Activated effector memory CD4-positive, alpha-beta T cell treated with anti-CD3 and anti-CD28 coated beads, Interleukin-2, amount 50 U/mL, for 16 hours (primary cell): ENCODE measurements around the gene CFAP46.
"Not testable (repeated sequence)": the region's sequence is repeated elsewhere in the genome, so short reads cannot be mapped to it uniquely, and the experiment has no call there.

Source experiments
- DNase-seq: peaks from one replicate; pipeline ENCODE4 v3.0.0-alpha.2; 2020

Gene CFAP46

GRCh38 chr10:132803416-132804210 lies 138.8 kb downstream of the CFAP46 start:
- DNase-seq: no peak

- DNase-seq: no peak
These were observed 139.6 kb downstream of the CFAP46 start for GRCh38 chr10:132802694-132803320.

GRCh38 chr10:132802048-132802447 lies 140.3 kb downstream of the CFAP46 start:
- DNase-seq: no peak

GRCh38 chr10:132799865-132800264 lies 142.5 kb downstream of the CFAP46 start:
- no peak for DNase-seq

GRCh38 chr10:132798876-132799275 lies 143.5 kb downstream of the CFAP46 start:
- no peak for DNase-seq

- DNase-seq: no peak
These were observed 144.0 kb downstream of the CFAP46 start for GRCh38 chr10:132798403-132798802.

GRCh38 chr10:132797986-132798385 lies 144.4 kb downstream of the CFAP46 start:
- not testable (repeated sequence) for DNase-seq

GRCh38 chr10:132796846-132797245 lies 145.5 kb downstream of the CFAP46 start:
- no peak for DNase-seq

- no peak for DNase-seq
These were observed 148.2 kb downstream of the CFAP46 start for GRCh38 chr10:132793871-132794849.

GRCh38 chr10:132793213-132793612 lies 149.2 kb downstream of the CFAP46 start:
- no peak for DNase-seq

- DNase-seq: no peak
These were observed 149.6 kb downstream of the CFAP46 start for GRCh38 chr10:132792796-132793195.

GRCh38 chr10:132792099-132792498 lies 150.3 kb downstream of the CFAP46 start:
- DNase-seq: not testable (repeated sequence)

GRCh38 chr10:132790934-132791829 lies 151.2 kb downstream of the CFAP46 start:
- no peak for DNase-seq

GRCh38 chr10:132790470-132790869 lies 151.9 kb downstream of the CFAP46 start:
- no peak for DNase-seq

- DNase-seq: no peak
These were observed 152.7 kb downstream of the CFAP46 start for GRCh38 chr10:132789659-132790148.

- no peak for DNase-seq
These were observed 153.5 kb downstream of the CFAP46 start for GRCh38 chr10:132788831-132789219.

GRCh38 chr10:132788180-132788830 lies 154.1 kb downstream of the CFAP46 start:
- DNase-seq: no peak

GRCh38 chr10:132787495-132788179 lies 154.7 kb downstream of the CFAP46 start:
- no peak for DNase-seq

GRCh38 chr10:132786884-132787494 lies 155.4 kb downstream of the CFAP46 start:
- DNase-seq: no peak

GRCh38 chr10:132786476-132786883 lies 155.9 kb downstream of the CFAP46 start:
- DNase-seq: no peak
